SK-N-SH treated with all-trans-retinoic acid at 6 μM for 48 hours (cell line): ENCODE measurements around the gene ZEB2.

Experiments
- BACH2 ChIP-seq: fragments of 250-450 bp; sonication (Bioruptor Pico); IDR thresholded peaks from 2 replicates; pipeline ENCODE4 v1.9.0; 2021; ENCODE audit warnings: mild to moderate bottlenecking, borderline replicate concordance
- ISL1 ChIP-seq: fragments of 250-450 bp; sonication (Bioruptor Pico); IDR thresholded peaks from 2 replicates; pipeline ENCODE4 v2.1.2; 2022; ENCODE audit warnings: mild to moderate bottlenecking, moderate library complexity
- OSR1 ChIP-seq: fragments of 250-450 bp; sonication (Bioruptor Pico); IDR thresholded peaks from 2 replicates; pipeline ENCODE4 v1.8.0; 2022; ENCODE audit warnings: moderate library complexity, mild to moderate bottlenecking, inconsistent platforms
- PPARA ChIP-seq: fragments of 250-450 bp; sonication (Bioruptor Pico); IDR thresholded peaks from 2 replicates; pipeline ENCODE4 v1.5.0; 2020; ENCODE audit warnings: mild to moderate bottlenecking, borderline replicate concordance
- TCF4 ChIP-seq: fragments of 250-450 bp; sonication (Bioruptor Pico); IDR thresholded peaks from 2 replicates; pipeline ENCODE4 v1.8.0; 2021; ENCODE audit warnings: mild to moderate bottlenecking, moderate library complexity, borderline replicate concordance
- TOX ChIP-seq: fragments of 250-450 bp; sonication (Bioruptor Pico); IDR thresholded peaks from 2 replicates; pipeline ENCODE4 v1.8.0; 2021; ENCODE audit warnings: mild to moderate bottlenecking, moderate library complexity, borderline replicate concordance
- ZFP3 ChIP-seq: fragments of 250-450 bp; sonication (Bioruptor Pico); IDR thresholded peaks from 2 replicates; pipeline ENCODE4 v1.5.0; 2020; ENCODE audit warnings: mild to moderate bottlenecking, moderate library complexity
- ZFP30 ChIP-seq: fragments of 450-650 bp; formaldehyde crosslinking; IDR thresholded peaks from 2 replicates; pipeline ENCODE4 v1.5.0; 2022; ENCODE audit warnings: mild to moderate bottlenecking, moderate library complexity
- ZNF565 ChIP-seq: fragments of 450-650 bp; formaldehyde crosslinking; conservative IDR thresholded peaks from 2 replicates; pipeline ENCODE4 v1.5.0; 2020; ENCODE audit warnings: low read depth, mild to moderate bottlenecking, moderate library complexity
- TF ChIP-seq, protein P1 (sequence below): fragments of 250-450 bp; sonication (Bioruptor Pico); IDR thresholded peaks from 2 replicates; pipeline ENCODE4 v1.8.0; 2020; ENCODE audit warnings: mild to moderate bottlenecking, moderate library complexity, borderline replicate concordance
- TF ChIP-seq, protein P2 (sequence below): fragments of 250-450 bp; sonication (Bioruptor Pico); IDR thresholded peaks from 2 replicates; pipeline ENCODE4 v1.5.0; 2020; ENCODE audit warnings: mild to moderate bottlenecking, moderate library complexity
- TF ChIP-seq, protein P3 (sequence below): fragments of 250-450 bp; sonication (Bioruptor Pico); IDR thresholded peaks from 2 replicates; pipeline ENCODE4 v1.5.1; 2021; ENCODE audit warnings: mild to moderate bottlenecking, moderate library complexity

GRCh38 chr2:144357623-144358373 lies 162.1 kb downstream of the ZEB2 start:
- TF ChIP-seq, protein P1, sequence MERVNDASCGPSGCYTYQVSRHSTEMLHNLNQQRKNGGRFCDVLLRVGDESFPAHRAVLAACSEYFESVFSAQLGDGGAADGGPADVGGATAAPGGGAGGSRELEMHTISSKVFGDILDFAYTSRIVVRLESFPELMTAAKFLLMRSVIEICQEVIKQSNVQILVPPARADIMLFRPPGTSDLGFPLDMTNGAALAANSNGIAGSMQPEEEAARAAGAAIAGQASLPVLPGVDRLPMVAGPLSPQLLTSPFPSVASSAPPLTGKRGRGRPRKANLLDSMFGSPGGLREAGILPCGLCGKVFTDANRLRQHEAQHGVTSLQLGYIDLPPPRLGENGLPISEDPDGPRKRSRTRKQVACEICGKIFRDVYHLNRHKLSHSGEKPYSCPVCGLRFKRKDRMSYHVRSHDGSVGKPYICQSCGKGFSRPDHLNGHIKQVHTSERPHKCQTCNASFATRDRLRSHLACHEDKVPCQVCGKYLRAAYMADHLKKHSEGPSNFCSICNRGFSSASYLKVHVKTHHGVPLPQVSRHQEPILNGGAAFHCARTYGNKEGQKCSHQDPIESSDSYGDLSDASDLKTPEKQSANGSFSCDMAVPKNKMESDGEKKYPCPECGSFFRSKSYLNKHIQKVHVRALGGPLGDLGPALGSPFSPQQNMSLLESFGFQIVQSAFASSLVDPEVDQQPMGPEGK (CRISPR knock-in tag): no peak
- TF ChIP-seq ISL1: no peak; the same call in 1 of the 2 replicates
- TF ChIP-seq TOX (CRISPR knock-in tag): no peak
- no peak for TF ChIP-seq ZFP30
- no peak for TF ChIP-seq ZFP3
- TF ChIP-seq, protein P2, sequence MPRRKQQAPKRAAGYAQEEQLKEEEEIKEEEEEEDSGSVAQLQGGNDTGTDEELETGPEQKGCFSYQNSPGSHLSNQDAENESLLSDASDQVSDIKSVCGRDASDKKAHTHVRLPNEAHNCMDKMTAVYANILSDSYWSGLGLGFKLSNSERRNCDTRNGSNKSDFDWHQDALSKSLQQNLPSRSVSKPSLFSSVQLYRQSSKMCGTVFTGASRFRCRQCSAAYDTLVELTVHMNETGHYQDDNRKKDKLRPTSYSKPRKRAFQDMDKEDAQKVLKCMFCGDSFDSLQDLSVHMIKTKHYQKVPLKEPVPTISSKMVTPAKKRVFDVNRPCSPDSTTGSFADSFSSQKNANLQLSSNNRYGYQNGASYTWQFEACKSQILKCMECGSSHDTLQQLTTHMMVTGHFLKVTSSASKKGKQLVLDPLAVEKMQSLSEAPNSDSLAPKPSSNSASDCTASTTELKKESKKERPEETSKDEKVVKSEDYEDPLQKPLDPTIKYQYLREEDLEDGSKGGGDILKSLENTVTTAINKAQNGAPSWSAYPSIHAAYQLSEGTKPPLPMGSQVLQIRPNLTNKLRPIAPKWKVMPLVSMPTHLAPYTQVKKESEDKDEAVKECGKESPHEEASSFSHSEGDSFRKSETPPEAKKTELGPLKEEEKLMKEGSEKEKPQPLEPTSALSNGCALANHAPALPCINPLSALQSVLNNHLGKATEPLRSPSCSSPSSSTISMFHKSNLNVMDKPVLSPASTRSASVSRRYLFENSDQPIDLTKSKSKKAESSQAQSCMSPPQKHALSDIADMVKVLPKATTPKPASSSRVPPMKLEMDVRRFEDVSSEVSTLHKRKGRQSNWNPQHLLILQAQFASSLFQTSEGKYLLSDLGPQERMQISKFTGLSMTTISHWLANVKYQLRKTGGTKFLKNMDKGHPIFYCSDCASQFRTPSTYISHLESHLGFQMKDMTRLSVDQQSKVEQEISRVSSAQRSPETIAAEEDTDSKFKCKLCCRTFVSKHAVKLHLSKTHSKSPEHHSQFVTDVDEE (CRISPR knock-in tag): no peak
- TF ChIP-seq TCF4 (CRISPR knock-in tag): no peak
- no peak for TF ChIP-seq ZNF565
- TF ChIP-seq PPARA (CRISPR knock-in tag): no peak
- TF ChIP-seq OSR1 (CRISPR knock-in tag): no peak
- TF ChIP-seq, protein P3, sequence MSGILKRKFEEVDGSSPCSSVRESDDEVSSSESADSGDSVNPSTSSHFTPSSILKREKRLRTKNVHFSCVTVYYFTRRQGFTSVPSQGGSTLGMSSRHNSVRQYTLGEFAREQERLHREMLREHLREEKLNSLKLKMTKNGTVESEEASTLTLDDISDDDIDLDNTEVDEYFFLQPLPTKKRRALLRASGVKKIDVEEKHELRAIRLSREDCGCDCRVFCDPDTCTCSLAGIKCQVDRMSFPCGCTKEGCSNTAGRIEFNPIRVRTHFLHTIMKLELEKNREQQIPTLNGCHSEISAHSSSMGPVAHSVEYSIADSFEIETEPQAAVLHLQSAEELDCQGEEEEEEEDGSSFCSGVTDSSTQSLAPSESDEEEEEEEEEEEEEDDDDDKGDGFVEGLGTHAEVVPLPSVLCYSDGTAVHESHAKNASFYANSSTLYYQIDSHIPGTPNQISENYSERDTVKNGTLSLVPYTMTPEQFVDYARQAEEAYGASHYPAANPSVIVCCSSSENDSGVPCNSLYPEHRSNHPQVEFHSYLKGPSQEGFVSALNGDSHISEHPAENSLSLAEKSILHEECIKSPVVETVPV: no peak
- no peak for TF ChIP-seq BACH2 (CRISPR knock-in tag)
